Measurements from ENCODE around the gene C13orf42.

Gene C13orf42
- total RNA-seq = 0 to 0.04 reads per million in 2 experiments

DNA sequence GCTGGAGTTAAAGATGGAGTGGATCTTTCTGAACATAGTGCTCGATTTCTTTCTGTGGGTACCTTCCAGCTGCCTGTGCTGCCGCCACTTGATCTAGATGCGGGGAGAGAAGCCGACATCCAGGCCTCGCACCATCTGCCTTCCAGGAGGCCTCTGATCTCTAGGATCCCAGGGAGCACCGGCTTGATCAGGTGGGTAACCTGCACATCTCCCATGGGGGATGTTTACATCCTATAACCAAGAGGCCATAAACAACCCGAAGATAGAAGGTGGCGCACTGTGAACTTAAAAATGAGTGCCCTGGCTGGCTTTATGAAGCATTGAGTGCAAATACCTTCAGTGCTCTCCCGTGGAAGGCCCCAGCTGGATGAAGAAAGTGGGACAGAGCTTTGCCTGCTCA, at the start of gene C13orf42:
TSS of gene C13orf42 (minus strand) at position 101 of the 400 bp plus-strand sequence. CDS start at position 36, 65 bp downstream.
- DNase-seq (ENCODE audit: low read depth) = no peak

- no peak for DNase-seq (ENCODE audit: low read depth)
Observed at GRCh38 chr13:51158880-51159518, 47.9 kb upstream of the C13orf42 start.

DNA sequence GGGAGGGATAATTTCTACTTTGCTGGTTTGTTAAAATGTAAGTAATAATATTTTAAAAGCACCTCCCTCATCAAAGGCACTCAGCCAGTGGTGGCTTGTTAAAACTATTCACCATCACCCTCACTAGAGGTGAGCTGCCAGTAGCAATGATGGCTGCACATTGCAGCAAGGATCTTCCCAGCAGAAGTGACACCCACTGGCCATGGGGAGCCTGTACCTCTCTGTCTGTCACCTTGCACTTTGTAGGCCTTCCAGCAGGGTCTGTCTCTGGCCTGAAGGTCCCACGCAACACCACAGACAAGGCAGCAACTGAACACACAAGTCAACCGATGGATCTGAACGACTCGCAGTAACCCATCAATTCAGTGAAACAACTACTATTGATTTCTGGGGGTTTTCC, 47.3 kb upstream of the C13orf42 start:
- DNase-seq (ENCODE audit: low read depth) = no peak

GRCh38 chr13:51156648-51157047, 45.6 kb upstream of the C13orf42 start:
- DNase-seq (ENCODE audit: low read depth) = no peak

DNA sequence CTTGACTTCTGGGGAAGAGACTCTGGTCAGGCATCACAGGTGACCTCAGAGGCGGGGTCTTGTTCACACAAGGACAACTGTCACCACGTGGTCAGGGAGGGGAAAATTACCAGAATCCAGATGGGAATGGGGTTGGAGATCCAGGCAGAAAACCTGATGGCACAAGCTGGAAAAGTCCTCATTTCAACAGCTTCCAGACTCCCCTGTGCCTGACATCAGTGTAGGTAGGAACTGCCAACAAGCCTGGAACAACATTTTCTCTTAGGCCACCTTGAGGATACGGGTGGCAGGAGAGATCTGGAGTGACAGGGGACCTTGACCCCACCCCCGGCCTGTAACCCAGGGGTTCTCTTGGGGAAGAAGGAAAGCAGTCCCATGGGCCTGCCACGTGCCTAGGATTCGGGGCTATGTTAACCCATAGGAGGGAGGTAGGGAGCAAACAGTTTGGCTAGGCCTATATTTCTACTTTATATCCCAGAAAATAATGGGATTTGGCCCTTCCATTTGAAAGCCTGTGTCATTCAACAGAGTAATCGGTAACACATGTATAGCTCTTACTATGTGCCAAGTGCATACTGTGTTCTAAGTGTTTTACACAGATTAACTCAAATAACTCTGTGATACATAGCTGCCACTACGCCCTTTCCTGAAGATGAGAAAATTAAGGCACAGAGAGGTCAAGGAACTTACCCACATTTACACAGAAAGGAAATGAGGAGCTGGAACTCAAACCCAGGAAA, 44.9 kb upstream of the C13orf42 start:
- no peak for DNase-seq (ENCODE audit: low read depth)

DNA sequence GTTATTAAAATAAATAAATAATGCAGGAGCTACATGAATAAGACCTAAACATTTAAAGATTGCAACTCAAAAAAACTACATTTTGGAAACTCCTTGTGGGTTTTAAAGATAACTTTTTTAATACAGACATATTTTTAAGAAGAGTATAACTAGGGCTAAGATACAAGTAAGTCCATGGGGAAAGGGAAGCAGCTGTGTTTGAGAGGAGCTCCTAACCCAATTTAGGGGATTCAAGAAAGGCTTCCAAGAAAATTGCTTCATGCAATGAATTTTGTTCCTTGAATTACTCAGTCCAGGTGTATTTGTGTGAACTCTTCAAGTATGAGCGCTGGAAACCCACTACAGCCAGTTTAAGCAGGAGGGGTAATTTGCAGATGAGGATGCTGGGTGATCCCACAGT, 44.1 kb upstream of the C13orf42 start:
- no peak for DNase-seq (ENCODE audit: low read depth)

DNA sequence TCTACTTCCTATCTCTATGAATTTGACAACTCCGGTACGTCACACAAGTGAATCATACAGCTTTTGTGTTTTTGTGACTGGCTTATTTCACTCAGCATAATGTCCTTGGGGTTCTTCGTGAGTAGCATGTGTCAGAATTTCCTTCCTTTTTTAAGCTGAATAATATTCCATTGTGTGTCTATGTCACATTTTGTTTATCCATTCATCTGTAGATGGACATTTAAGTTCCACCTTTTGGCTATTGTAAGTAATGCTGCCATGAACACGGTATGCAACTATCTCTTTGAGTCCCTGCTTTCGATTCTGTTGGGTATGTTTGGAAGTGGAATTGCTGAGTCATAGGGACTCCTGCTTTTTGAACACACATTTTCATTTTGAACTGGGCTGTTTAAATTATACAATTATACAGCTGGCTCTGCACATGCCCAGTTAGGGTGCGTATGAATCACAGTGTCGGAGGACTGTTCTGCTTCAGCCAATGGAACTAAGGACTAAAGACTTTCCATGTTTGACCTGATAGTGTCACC, 43.0 kb upstream of the C13orf42 start:
- no peak for DNase-seq (ENCODE audit: low read depth)

- no peak for DNase-seq (ENCODE audit: low read depth)
Observed at GRCh38 chr13:51153527-51153926, 42.5 kb upstream of the C13orf42 start.

DNA sequence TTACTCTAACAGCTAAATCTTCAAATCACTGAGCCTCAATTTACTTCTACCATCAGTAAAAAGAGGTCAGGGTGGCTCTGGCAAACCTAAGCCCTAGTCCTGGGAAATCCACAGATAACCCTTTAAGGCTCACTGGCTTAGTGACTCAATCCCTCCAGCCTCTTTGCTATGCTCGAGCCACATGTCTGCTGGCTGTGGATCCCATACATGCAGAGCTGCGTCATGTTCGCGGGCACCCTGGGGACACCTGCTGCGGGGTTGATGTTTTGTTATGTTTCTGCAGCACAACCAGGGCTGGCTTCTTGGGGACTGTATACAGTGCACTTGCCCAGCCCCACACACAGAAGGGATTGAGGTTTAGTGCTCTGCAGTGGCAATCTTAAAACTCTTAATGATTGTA, 41.6 kb upstream of the C13orf42 start:
- no peak for DNase-seq (ENCODE audit: low read depth)

DNA sequence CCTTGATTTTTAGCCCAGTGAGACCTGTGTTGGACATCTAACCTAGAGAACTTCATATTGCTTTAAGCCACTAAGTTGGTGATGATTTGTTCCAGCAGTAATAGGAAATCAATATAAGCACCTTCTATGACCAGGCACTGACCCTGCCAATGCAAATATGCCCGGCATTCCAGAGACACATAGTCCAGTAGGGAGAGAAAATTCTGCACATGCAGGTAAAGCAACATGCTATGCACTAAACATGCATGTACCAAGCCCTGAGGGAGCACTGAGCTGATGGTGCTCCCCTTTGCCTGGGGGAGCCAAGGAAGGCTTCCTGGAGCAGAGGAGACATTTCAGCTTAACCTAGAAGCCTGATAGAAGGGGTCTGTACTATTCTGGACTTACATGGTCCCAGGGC, 40.4 kb upstream of the C13orf42 start:
- no peak for DNase-seq (ENCODE audit: low read depth)

DNA sequence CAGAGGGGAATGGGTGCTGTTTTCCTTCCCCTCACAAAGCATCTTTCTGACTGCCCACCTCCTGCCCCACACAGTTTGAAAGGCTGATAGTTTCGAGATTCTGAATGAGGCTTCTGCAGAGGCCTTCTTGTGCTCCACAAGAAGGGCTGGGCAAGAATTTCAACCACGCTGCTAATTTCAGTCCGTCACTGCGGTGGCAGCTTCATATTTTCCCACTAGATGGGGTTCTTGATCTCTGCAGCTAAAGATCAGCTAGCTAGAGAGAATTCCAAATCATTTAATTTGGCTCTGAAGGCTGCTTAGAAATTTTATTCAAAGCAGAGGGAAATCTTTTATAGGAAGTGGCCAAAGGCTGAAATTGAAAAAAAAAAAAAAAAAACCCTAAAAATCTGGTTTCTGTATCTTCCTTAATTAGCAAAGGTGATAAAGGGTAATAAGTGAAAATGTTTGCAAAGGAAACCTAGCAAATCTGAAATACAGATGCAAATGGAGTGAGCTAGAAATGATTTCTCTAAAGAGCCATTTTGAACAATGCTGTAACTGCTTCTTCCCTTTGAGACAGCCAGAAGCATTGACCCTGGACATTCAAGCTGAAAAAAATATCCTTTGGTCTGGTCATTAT, 38.0 kb upstream of the C13orf42 start:
- no peak for DNase-seq (ENCODE audit: low read depth)

GRCh38 chr13:51148223-51148951, 37.3 kb upstream of the C13orf42 start:
- DNase-seq (ENCODE audit: low read depth) = no peak

- DNase-seq (ENCODE audit: low read depth) = no peak
Observed at GRCh38 chr13:51147732-51148131, 36.7 kb upstream of the C13orf42 start.

DNA sequence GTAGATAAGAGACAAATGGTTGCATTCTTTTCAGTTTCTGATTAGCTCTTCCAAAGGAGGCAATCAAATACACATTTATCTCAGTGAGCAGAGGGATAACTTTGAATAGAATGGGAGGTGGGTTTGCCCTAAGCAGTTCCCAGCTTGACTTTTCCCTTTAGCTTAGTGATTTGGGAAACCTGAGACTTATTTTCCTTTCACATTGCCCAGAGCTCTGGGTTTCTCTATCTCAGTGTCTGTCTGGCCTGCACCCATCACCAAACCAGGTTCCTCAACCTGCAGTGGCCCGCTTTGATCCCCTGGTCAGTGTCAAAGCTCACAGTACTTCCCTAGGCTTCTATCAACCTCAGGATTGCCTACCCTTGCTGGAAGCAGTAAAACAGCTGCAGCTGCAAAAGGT, 35.6 kb upstream of the C13orf42 start:
- DNase-seq (ENCODE audit: low read depth) = no peak

DNA sequence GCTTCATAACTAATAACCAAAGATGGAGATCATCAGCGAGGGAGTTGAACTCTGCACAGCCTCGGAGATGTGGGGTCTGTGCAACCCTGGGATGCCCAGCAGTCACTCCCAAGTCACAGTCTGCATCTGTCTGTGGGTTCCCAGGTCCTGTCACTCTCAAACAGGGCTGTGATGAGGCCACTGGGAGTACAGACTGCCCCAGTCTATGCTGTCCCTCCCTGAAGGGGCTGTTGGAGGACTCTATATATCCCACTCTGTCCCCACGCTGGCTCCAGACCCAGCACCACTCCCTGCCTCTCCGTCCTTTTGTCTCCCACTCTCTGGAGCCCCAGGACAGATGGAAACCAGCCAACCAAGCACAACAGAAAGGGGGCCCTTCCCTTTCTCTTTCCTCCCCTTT, 26.2 kb upstream of the C13orf42 start:
- DNase-seq (ENCODE audit: low read depth) = no peak

- DNase-seq (ENCODE audit: low read depth) = no peak
Observed at GRCh38 chr13:51136276-51136980, 25.4 kb upstream of the C13orf42 start.

- no peak for DNase-seq (ENCODE audit: low read depth)
Observed at GRCh38 chr13:51134763-51135365, 23.8 kb upstream of the C13orf42 start.

DNA sequence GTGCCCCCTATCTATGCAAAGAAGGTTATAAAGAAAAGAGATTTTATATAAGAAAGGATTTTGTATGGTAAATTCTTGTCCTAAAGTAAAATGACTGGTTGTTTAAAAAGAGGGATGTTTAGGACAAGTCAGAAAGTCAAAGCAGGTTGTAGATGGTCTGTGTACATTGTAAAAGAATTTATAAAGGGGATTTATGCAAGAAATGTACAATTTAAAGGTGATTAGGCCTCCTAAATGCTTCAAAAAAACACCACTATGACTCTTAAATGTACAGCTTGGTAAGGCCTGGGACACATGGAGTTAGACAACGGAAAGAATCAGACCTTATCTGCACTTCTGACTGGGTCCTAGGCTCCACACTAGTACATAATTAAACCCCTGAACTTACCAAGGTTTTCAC, 19.3 kb upstream of the C13orf42 start:
- no peak for DNase-seq (ENCODE audit: low read depth)

DNA sequence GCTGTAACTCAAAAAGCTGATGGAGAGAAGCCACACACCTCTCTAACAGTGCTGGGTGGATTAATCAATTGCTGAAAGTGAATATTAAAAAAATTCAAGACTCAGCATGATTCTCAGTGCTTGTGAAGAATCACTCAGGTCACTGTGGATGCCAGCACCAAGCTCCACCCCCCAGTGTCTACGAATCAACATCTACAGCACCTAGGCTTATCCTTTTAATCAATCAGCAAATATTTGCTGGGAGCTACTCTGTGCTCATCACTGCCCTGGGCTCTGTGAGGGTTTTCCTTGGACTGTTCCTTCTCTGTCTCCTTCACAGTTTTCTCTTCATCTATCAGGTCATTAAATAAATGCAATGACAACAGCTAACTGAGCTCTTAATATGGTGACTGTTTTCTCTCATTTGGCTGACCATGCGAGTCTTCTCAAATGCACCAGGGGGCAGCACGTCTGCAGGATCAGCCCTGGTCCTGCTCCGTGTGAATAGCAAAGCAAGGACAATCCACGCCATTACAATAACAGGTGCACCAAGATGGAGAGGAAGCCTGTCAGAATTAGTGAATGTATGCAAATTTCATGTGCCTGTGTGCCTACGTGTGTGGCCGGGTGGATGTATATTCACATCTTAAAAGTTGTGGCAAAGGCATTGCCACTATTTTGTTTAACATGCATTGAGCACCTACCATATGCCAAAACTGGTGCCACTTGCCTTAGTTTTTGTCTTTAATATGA, 14.6 kb upstream of the C13orf42 start:
- DNase-seq (ENCODE audit: low read depth) = peak; percentile 6

DNA sequence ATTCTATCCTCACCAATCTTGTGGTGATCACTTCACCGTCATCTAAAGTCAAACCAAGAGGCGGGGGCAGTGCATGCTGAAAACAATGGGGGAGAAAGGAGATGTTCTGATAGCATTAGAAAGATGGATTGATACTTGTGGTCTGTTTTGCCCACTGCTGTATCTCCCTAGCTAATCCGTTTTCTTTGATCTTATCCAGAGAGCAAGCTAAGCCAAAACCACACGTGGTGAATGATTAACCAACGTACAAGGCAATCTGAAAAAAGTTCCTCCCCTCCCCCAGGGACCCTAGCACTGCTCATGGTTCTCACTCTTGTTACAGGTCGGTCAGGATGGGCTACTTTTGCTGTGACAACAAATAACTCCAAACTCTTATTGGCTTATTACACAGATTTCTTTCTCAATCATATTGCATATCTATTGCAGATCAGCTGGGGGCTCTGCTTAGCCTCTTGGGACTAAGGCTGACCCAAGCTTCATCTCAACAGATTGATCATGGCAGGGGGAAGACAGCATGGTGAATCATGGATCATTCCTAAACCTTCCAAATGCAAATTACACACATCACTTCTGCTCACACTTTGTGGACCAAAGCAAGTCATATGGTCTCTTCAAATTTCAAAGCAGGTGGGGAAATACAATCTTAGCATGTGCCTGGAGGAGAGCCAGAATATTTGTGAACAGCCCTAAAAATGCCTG, 11.9 kb upstream of the C13orf42 start:
- DNase-seq (ENCODE audit: low read depth) = no peak
